ENCODE measurements around the gene PLTP.

GRCh38 chr20:45946149-45946970 lies 34.4 kb upstream of the PLTP start:
- no peak for TF ChIP-seq CTCF (IDR thresholded peaks at IDR 0.05)
- TF ChIP-seq POLR2A (IDR thresholded peaks at IDR 0.05), result peak; percentile 29
